ENCODE results near the gene TNS1.

GRCh38 chr2:217956586-217957457, 46.0 kb downstream of the TNS1 start:
- TF ChIP-seq CTCF (IDR thresholded peaks at IDR 0.05) (no peak), POLR2A (IDR thresholded peaks at IDR 0.05) (no peak)

Data from Peyer's patch (tissue), 4 donors.